HG02642 (cell line): Measurements from ENCODE around the gene ST8SIA4.

Experiments
- ATAC-seq: cut with Tn5 transposase; IDR thresholded peaks from one replicate; pipeline ENCODE4 v1.9.1; 2021; ENCODE audit warnings: mild to moderate bottlenecking; ENCODE audit not compliant: unreplicated experiment, poor library complexity

ST8SIA4 gene

GRCh38 chr5:100832252-100833230, 70.5 kb downstream of the ST8SIA4 start:
- no peak for ATAC-seq

- ATAC-seq = no peak
Observed at GRCh38 chr5:100828898-100829356, 74.2 kb downstream of the ST8SIA4 start.

- ATAC-seq = peak; percentile 79
Observed at GRCh38 chr5:100828071-100828897, 74.8 kb downstream of the ST8SIA4 start.

DNA sequence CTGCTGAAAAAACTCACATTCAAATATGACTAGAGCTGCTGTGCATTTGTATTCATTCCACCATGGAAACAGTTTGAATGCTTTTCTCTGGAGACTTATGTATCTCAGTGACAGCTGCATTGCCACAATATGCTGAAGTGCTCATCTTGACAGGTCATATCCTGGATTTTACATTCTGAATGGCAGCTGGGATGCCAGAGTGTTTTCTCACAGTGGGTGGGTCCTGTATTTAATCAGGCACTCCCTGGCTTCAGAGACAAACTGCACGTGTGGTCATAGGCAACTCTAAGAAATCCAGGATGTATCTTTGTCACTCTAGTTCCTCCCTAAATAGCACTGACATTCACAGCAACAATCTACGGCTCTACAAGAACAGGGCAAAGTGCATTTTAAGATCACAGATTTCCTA, 75.6 kb downstream of the ST8SIA4 start:
- peak; percentile 28 for ATAC-seq

GRCh38 chr5:100826133-100826532, 76.9 kb downstream of the ST8SIA4 start:
- peak; percentile 29 for ATAC-seq

DNA sequence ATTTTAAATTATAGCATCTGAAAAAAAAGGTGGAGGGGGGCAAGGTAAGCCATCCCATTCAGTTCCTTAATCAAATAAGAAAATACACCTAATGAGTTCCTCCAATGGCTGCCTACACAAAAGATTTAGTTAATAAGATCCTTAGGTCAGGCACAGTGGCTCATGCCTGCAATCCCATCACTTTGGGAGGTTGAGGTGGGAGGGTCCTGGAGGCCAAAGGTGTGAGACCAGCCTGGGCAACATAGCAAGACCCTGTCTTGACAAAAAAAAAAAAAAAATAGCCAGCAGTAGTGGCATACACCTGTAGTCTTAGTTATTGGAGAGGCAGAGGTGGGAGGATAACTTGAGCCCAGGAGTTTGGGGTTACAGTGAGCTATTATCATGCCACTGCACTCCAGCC, 78.4 kb downstream of the ST8SIA4 start:
- ATAC-seq = no peak

GRCh38 chr5:100823812-100824211, 79.3 kb downstream of the ST8SIA4 start:
- no peak for ATAC-seq

DNA sequence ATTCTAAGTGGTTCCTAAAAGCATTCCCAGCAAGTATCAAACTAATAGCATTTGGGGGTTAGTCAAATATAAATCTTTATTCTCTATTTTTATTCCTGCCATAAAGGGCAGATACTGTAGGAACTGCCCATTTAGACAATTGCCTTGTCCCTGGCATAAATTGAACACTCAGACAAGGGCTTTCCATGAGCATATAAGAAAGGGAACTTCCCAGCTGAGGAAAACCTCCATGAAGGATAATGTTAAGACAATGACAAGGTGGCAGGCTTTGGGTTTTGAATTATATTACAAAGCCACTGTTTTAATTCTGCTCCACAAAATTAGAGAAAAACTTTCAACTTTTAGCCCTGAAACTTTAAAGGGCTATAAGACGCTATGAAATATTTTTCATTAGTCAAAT, 81.3 kb downstream of the ST8SIA4 start:
- no peak for ATAC-seq

DNA sequence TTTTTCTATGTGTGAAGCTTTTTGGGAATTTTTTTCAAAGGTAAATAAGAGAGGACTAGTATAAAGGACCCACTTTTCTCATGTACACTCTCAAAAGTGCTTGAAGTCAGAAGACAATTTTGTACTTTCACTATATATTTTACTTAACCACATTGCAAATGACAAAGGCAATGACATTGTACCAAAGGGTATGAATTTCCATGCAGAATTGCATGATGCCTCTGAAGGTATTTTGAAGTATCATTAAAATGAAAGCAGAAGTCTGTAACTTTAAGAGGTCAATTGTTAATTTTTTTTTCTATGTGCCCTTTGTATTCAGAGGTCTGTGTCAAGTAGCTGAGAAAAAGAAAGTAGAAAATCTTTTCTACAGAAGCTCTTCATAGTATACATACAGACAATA, 84.7 kb downstream of the ST8SIA4 start:
- no peak for ATAC-seq

GRCh38 chr5:100803397-100803796, 99.7 kb downstream of the ST8SIA4 start:
- no peak for ATAC-seq

GRCh38 chr5:100802208-100802607, 100.9 kb downstream of the ST8SIA4 start:
- ATAC-seq = no peak

GRCh38 chr5:100800562-100800961, 102.5 kb downstream of the ST8SIA4 start:
- ATAC-seq = peak; percentile 68

DNA sequence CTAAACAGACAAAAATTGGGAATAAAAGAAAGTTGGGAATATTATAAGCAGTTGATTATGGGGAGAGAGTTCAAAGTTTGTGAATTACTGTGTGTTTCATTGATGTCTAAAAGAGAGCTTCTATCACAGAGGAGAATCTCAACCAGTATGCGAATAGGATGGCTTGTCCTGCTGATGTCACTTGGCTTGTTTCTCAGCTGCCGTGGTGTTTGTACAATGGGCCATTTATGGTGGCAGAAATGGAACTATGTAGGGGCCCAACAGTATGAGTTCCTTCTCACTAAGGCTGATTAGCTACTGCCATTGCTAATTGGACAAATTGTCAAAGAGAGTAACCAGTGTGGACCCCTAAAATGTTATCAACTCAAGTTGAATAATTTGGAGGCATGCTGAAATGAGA, 103.9 kb downstream of the ST8SIA4 start:
- no peak for ATAC-seq

GRCh38 chr5:100797861-100798260, 105.2 kb downstream of the ST8SIA4 start:
- ATAC-seq = no peak

GRCh38 chr5:100796851-100797250, 106.2 kb downstream of the ST8SIA4 start:
- ATAC-seq = no peak

DNA sequence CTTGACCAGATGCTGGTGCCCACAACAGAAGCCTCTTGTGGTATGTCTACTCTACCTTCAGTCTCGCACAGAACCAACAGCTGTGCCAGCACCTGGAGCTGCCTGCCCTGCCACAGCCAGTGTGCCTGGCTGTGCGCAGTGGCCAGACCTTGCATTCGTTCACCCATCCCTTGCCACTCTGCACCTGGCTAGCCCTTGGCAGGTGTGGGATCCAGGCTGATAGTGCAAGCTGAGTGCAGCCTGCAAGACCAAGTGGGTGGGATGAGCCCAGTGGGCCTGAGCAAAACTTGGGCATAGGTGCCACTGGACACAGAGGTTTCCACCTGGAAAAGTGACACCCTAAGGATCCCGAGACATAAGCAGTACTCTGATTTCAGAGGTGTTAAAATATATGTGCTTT, 108.2 kb downstream of the ST8SIA4 start:
- ATAC-seq = no peak

GRCh38 chr5:100794218-100794617, 108.9 kb downstream of the ST8SIA4 start:
- no peak for ATAC-seq

GRCh38 chr5:100792781-100793180, 110.3 kb downstream of the ST8SIA4 start:
- ATAC-seq = no peak

- no peak for ATAC-seq
Observed at GRCh38 chr5:100791391-100791790, 111.7 kb downstream of the ST8SIA4 start.

GRCh38 chr5:100790951-100791350, 112.1 kb downstream of the ST8SIA4 start:
- no peak for ATAC-seq

DNA sequence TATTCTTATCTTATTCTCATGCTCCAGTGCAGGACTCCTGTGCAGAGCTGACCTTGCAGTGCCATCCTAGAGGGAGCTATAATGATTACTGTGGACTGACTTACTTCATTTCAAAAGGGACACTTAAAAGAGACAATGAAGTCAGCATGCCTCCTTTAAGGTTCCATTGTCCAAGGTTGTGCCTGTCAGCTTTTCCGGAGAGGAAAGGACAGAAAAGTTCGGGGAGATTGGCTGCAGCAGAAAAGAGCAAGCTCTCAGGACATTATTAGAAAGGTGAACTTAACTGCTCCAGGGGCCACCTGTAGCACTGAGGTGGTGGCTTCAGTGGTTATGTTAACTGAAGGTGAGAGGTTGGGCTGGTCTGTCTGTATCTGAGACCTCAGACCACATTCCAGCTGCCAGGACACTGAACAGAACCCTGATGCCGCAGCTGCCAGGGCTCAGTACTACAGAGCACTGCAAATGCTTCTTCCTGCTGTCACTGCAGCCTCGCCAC, 112.9 kb downstream of the ST8SIA4 start:
- ATAC-seq = peak; percentile 77
